Activated CD8-positive, alpha-beta memory T cell treated with anti-CD3 and anti-CD28 coated beads, Interleukin-2, amount 10 ng/mL, durations not matched to agents 7 days and 5 days (primary cell): ENCODE results near the gene HMGA1. TPM values are rescaled to one million over a fixed set of nuclear protein-coding genes. Genes with fewer than 3 reads are reported as not detected.
A peak's percentile ranks its signal among the peaks of the same experiment; 100 is the strongest.

Experiments
- ATAC-seq: fragments of 150-1000 bp; cut with Tn5 transposase; one replicate; pipeline ENCODE4 v1.10.0; 2021; ENCODE audit warnings: moderate library complexity
- CTCF ChIA-PET: fragments of 350-600 bp; sonication (Branson Sonifier 250); formaldehyde crosslinking; loops from one replicate; lab custom pipeline; 2021; ENCODE audit warnings: antibody characterized with exemption; lab: Charles Lee
- DNase-seq: peaks from one replicate; pipeline ENCODE4 v3.0.0-alpha.2; 2020
- H3K27ac Mint-ChIP-seq: one replicate; pipeline ENCODE4 v1.8.0; 2021; ENCODE audit warnings: mild to moderate bottlenecking, mixed read lengths
- H3K27me3 Mint-ChIP-seq: one replicate; pipeline ENCODE4 v1.8.0; 2021; ENCODE audit warnings: mixed read lengths
- H3K36me3 Mint-ChIP-seq: one replicate; pipeline ENCODE4 v1.8.0; 2021; ENCODE audit warnings: mild to moderate bottlenecking, mixed read lengths
- H3K4me1 Mint-ChIP-seq: one replicate; pipeline ENCODE4 v1.8.0; 2021; ENCODE audit warnings: mixed read lengths
- H3K4me3 Mint-ChIP-seq: one replicate; pipeline ENCODE4 v1.8.0; 2021; ENCODE audit warnings: mild to moderate bottlenecking, moderate library complexity, mixed read lengths
- H3K9me3 Mint-ChIP-seq: one replicate; pipeline ENCODE4 v1.8.0; 2022; ENCODE audit warnings: low read depth, mixed read lengths
- microRNA-seq: library from miRNA; unstranded; fragments of <30 nt; microRNA quantifications from one replicate; pipeline ENCODE4 v1.2.0, GENCODE V29; 2022
- total RNA-seq, 2 experiments: library from RNA; stranded (reverse); gene quantifications; one replicate each; pipeline ENCODE4 v1.2.3, GENCODE V29; 2021

Gene HMGA1
- total RNA-seq, 2 experiments from 2014 or later, result 214 to 312 TPM

- Mint-ChIP-seq H3K27me3 (no peaks in the 10 kb centered on the region), H3K4me3 (no peak overlapping the region), H3K4me1 (peaks cover 26% of the 10 kb centered on the region), H3K27ac (no peak overlapping the region), H3K36me3 (peaks cover 24% of the 10 kb centered on the region), H3K9me3 (no peaks in the 10 kb centered on the region)
- CTCF ChIA-PET, result no interaction called here
- ATAC-seq, result no peak
- DNase-seq, result no peak
Observed at GRCh38 chr6:34284563-34285447, 48.1 kb downstream of the HMGA1 start.

GRCh38 chr6:34285448-34286164 is 48.9 kb downstream of the HMGA1 start:
- H3K9me3 Mint-ChIP-seq, result no peaks in the 10 kb centered on the region
- DNase-seq (no peak), ATAC-seq (no peak)
- peaks cover 22% of the 10 kb centered on the region for H3K36me3 Mint-ChIP-seq
- CTCF ChIA-PET, result no interaction called here
- H3K4me3 Mint-ChIP-seq, result no peak overlapping the region
- H3K27me3 Mint-ChIP-seq, result no peaks in the 10 kb centered on the region
- H3K4me1 Mint-ChIP-seq, result peaks cover 27% of the 10 kb centered on the region
- H3K27ac Mint-ChIP-seq, result no peak overlapping the region

- Mint-ChIP-seq H3K27me3 (no peaks in the 10 kb centered on the region), H3K4me1 (peaks cover 27% of the 10 kb centered on the region), H3K4me3 (peak overlapping the region; percentile 7), H3K36me3 (peaks cover 30% of the 10 kb centered on the region), H3K27ac (peak overlapping the region; percentile 94), H3K9me3 (no peaks in the 10 kb centered on the region)
- CTCF ChIA-PET, result interaction anchor here (2.3 kb wide), 1 partner anchor 39 kb away, joined by 9 read pairs; the partner anchor contains the start of gene SMIM29
- ATAC-seq (peak; percentile 88), DNase-seq (peak; percentile 73)
Observed at GRCh38 chr6:34288581-34288980, 51.9 kb downstream of the HMGA1 start.

- Mint-ChIP-seq H3K36me3 (peaks cover 29% of the 10 kb centered on the region), H3K4me1 (peaks cover 27% of the 10 kb centered on the region), H3K4me3 (no peak overlapping the region), H3K27ac (peak overlapping the region; percentile 94), H3K27me3 (no peaks in the 10 kb centered on the region), H3K9me3 (no peaks in the 10 kb centered on the region)
- CTCF ChIA-PET, result interaction anchor here (0.6 to 2.3 kb wide), 2 partner anchors 40 to 937 kb away, joined by 4 to 9 read pairs; partner anchors contain the start of gene SMIM29
- ATAC-seq (no peak), DNase-seq (no peak)
Observed at GRCh38 chr6:34289137-34289536, 52.5 kb downstream of the HMGA1 start.

GRCh38 chr6:34292954-34293353 is 56.3 kb downstream of the HMGA1 start:
- no peak for DNase-seq
- CTCF ChIA-PET, result no interaction called here
- no peak for ATAC-seq
- no peaks in the 10 kb centered on the region for H3K27me3 Mint-ChIP-seq
- no peaks in the 10 kb centered on the region for H3K9me3 Mint-ChIP-seq
- peak overlapping the region; percentile 18 for H3K27ac Mint-ChIP-seq
- peaks cover 27% of the 10 kb centered on the region for H3K36me3 Mint-ChIP-seq
- H3K4me1 Mint-ChIP-seq, result peaks cover 33% of the 10 kb centered on the region
- H3K4me3 Mint-ChIP-seq, result no peak overlapping the region

GRCh38 chr6:34295721-34296120 is 59.0 kb downstream of the HMGA1 start:
- DNase-seq, result peak; percentile 60
- CTCF ChIA-PET, result interaction anchor here (1.4 kb wide), 1 partner anchor 46 kb away, joined by 3 read pairs; no protein-coding TSS in a partner anchor

More at GRCh38 chr6:34295721-34296120, 59.0 kb downstream of the HMGA1 start:
- H3K4me3 Mint-ChIP-seq, result peak overlapping the region; percentile 60
- no peaks in the 10 kb centered on the region for H3K27me3 Mint-ChIP-seq
- H3K9me3 Mint-ChIP-seq, result no peaks in the 10 kb centered on the region
- H3K36me3 Mint-ChIP-seq, result peaks cover 20% of the 10 kb centered on the region
- peaks cover 20% of the 10 kb centered on the region for H3K4me1 Mint-ChIP-seq
- H3K27ac Mint-ChIP-seq, result peak overlapping the region; percentile 84
- ATAC-seq, result peak; percentile 90

Small RNA genes lying within 50 kb of the gene (microRNA-seq; reads per million reads assigned to microRNA genes)
- not detected for gene MIR6835

Other genes starting within 250 kb of the HMGA1 start
- not detected for gene GRM4, start 90.8 kb upstream of the HMGA1 start, total RNA-seq
- 10 to 100 TPM; 34.0 to 41.4 TPM for gene SMIM29, start 12.1 kb downstream of the HMGA1 start, total RNA-seq
- 10 to 100 TPM in 1 of 2 experiments, 1 to 10 TPM in 1; 8.6 to 13.4 TPM for gene NUDT3, start 155.8 kb downstream of the HMGA1 start, total RNA-seq
- gene RPS10, start 189.2 kb downstream of the HMGA1 start, total RNA-seq, result 1,000 to 10,000 TPM; 1,124 to 1,323 TPM
- gene PACSIN1, start 229.2 kb downstream of the HMGA1 start, total RNA-seq, result 1 to 10 TPM in 1 of 2 experiments, under 1 TPM in 1; 0.59 to 2.2 TPM